ENCODE results near the gene KRT83. TPM values are rescaled to one million over a fixed set of nuclear protein-coding genes. Genes with fewer than 3 reads are reported as not detected.
"Not testable (repeated sequence)": the region's sequence is repeated elsewhere in the genome, so short reads cannot be mapped to it uniquely, and the experiment has no call there.

Gene KRT83
- total RNA-seq, 1 donor from 2014 or later: not detected

DNA sequence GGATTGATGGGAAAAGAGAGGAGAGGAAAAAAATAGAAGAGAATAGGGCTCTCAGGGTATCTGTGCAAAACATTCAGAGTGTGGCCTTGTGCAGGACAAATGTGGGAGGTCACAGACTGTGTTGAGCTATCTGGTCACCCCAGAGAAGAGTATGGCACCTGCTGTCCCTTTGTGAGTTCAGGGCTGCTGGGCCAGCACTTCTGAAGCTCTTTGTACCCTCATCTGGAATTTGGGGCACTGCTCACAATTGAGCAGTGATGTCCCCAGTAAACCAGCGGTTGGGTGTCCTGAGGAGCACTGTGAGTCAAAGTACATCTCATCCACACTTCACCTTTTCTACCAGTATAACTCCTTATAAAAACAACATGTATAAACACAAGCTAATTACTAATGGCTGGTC, 27.3 kb downstream of the KRT83 start:
- TF ChIP-seq, protein P1, sequence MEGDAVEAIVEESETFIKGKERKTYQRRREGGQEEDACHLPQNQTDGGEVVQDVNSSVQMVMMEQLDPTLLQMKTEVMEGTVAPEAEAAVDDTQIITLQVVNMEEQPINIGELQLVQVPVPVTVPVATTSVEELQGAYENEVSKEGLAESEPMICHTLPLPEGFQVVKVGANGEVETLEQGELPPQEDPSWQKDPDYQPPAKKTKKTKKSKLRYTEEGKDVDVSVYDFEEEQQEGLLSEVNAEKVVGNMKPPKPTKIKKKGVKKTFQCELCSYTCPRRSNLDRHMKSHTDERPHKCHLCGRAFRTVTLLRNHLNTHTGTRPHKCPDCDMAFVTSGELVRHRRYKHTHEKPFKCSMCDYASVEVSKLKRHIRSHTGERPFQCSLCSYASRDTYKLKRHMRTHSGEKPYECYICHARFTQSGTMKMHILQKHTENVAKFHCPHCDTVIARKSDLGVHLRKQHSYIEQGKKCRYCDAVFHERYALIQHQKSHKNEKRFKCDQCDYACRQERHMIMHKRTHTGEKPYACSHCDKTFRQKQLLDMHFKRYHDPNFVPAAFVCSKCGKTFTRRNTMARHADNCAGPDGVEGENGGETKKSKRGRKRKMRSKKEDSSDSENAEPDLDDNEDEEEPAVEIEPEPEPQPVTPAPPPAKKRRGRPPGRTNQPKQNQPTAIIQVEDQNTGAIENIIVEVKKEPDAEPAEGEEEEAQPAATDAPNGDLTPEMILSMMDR (IDR thresholded peaks at IDR 0.05; ENCODE audit: unreplicated experiment): no peak
- Mint-ChIP-seq H3K4me1 (ENCODE audit: unreplicated experiment) (no peaks in the 10 kb centered on the region), H3K27me3 (ENCODE audit: unreplicated experiment) (peaks cover 3% of the 10 kb centered on the region), H3K4me3 (ENCODE audit: unreplicated experiment) (no peak overlapping the region), H3K36me3 (ENCODE audit: low read depth, unreplicated experiment) (no peaks in the 10 kb centered on the region), H3K27ac (ENCODE audit: unreplicated experiment) (no peak overlapping the region), H3K9me3 (ENCODE audit: unreplicated experiment) (no peaks in the 10 kb centered on the region)
- DNase-seq (ENCODE audit: low spot score): no peak

- Mint-ChIP-seq H3K36me3 (ENCODE audit: low read depth, unreplicated experiment) (no peaks in the 10 kb centered on the region), H3K27ac (ENCODE audit: unreplicated experiment) (no peak within 1 kb of the TSS), H3K4me1 (ENCODE audit: unreplicated experiment) (no peaks in the 10 kb centered on the region), H3K9me3 (ENCODE audit: unreplicated experiment) (no peaks in the 10 kb centered on the region), H3K27me3 (ENCODE audit: unreplicated experiment) (no peaks in the 10 kb centered on the region), H3K4me3 (ENCODE audit: unreplicated experiment) (no peak within 1 kb of the TSS)
- DNase-seq (ENCODE audit: low spot score): no peak
- TF ChIP-seq, protein P1 (IDR thresholded peaks at IDR 0.05; ENCODE audit: unreplicated experiment): no peak
Observed at GRCh38 chr12:52291267-52291935, 29.8 kb downstream of the KRT83 start, which contains the start of gene KRT81. KRT81 (minus strand) TSS chr12:52291534; CDS start chr12:52291465, 69 bp downstream.

- not testable (repeated sequence) for H3K4me1 Mint-ChIP-seq (ENCODE audit: unreplicated experiment); H3K36me3 Mint-ChIP-seq (ENCODE audit: low read depth, unreplicated experiment); DNase-seq (ENCODE audit: low spot score); H3K27me3 Mint-ChIP-seq (ENCODE audit: unreplicated experiment); H3K9me3 Mint-ChIP-seq (ENCODE audit: unreplicated experiment); H3K27ac Mint-ChIP-seq (ENCODE audit: unreplicated experiment); H3K4me3 Mint-ChIP-seq (ENCODE audit: unreplicated experiment)
Observed at GRCh38 chr12:52290483-52291134, 30.6 kb downstream of the KRT83 start.

- DNase-seq (ENCODE audit: low spot score); H3K9me3 Mint-ChIP-seq (ENCODE audit: unreplicated experiment); H3K27me3 Mint-ChIP-seq (ENCODE audit: unreplicated experiment); H3K36me3 Mint-ChIP-seq (ENCODE audit: low read depth, unreplicated experiment); H3K27ac Mint-ChIP-seq (ENCODE audit: unreplicated experiment); H3K4me1 Mint-ChIP-seq (ENCODE audit: unreplicated experiment): not testable (repeated sequence)
- H3K4me3 Mint-ChIP-seq (ENCODE audit: unreplicated experiment): peak overlapping the region; percentile 31
Observed at GRCh38 chr12:52287816-52288805, 33.1 kb downstream of the KRT83 start.

GRCh38 chr12:52286857-52287785, 34.1 kb downstream of the KRT83 start:
- not testable (repeated sequence) for H3K27ac Mint-ChIP-seq (ENCODE audit: unreplicated experiment); DNase-seq (ENCODE audit: low spot score); H3K36me3 Mint-ChIP-seq (ENCODE audit: low read depth, unreplicated experiment); H3K27me3 Mint-ChIP-seq (ENCODE audit: unreplicated experiment); H3K4me3 Mint-ChIP-seq (ENCODE audit: unreplicated experiment); H3K9me3 Mint-ChIP-seq (ENCODE audit: unreplicated experiment); H3K4me1 Mint-ChIP-seq (ENCODE audit: unreplicated experiment)
